ENCODE results near the gene ANKH. TPM values are rescaled to one million over a fixed set of nuclear protein-coding genes. Genes with fewer than 3 reads are reported as not detected.

The ANKH gene
- total RNA-seq, 1 donor from 2014 or later: 29.9 TPM

GRCh38 chr5:14668181-14668591 is 203.4 kb downstream of the ANKH start:
- DNase-seq (ENCODE audit: low spot score, unreplicated experiment): no peak
- TF ChIP-seq CTCF (IDR thresholded peaks at IDR 0.05; ENCODE audit: unreplicated experiment): no peak
- H3K4me1 Mint-ChIP-seq (ENCODE audit: low read depth): peaks cover 39% of the 10 kb centered on the region
- peaks cover 2% of the 10 kb centered on the region for H3K36me3 Mint-ChIP-seq (ENCODE audit: insufficient read depth)
- no peak overlapping the region for H3K27ac Mint-ChIP-seq
- no peaks in the 10 kb centered on the region for H3K9me3 Mint-ChIP-seq (ENCODE audit: low read depth)
- H3K27me3 Mint-ChIP-seq: no peaks in the 10 kb centered on the region
- H3K4me3 Mint-ChIP-seq (ENCODE audit: low read depth): no peak overlapping the region

GRCh38 chr5:14667770-14668169 is 203.8 kb downstream of the ANKH start:
- H3K27ac Mint-ChIP-seq: no peak overlapping the region
- no peak for TF ChIP-seq CTCF (IDR thresholded peaks at IDR 0.05; ENCODE audit: unreplicated experiment)
- peaks cover 2% of the 10 kb centered on the region for H3K36me3 Mint-ChIP-seq (ENCODE audit: insufficient read depth)

GRCh38 chr5:14667290-14667689 is 204.3 kb downstream of the ANKH start:
- H3K4me1 Mint-ChIP-seq (ENCODE audit: low read depth): peaks cover 37% of the 10 kb centered on the region
- no peak for DNase-seq (ENCODE audit: low spot score, unreplicated experiment)
- H3K27ac Mint-ChIP-seq: no peak overlapping the region
- no peak for TF ChIP-seq CTCF (IDR thresholded peaks at IDR 0.05; ENCODE audit: unreplicated experiment)
- no peaks in the 10 kb centered on the region for H3K27me3 Mint-ChIP-seq
- no peaks in the 10 kb centered on the region for H3K9me3 Mint-ChIP-seq (ENCODE audit: low read depth)
- peaks cover 2% of the 10 kb centered on the region for H3K36me3 Mint-ChIP-seq (ENCODE audit: insufficient read depth)
- H3K4me3 Mint-ChIP-seq (ENCODE audit: low read depth): peak overlapping the region; percentile 17

More at GRCh38 chr5:14667770-14668169, 203.8 kb downstream of the ANKH start:
- Mint-ChIP-seq H3K4me3 (ENCODE audit: low read depth) (peak overlapping the region; percentile 17), H3K4me1 (ENCODE audit: low read depth) (peaks cover 38% of the 10 kb centered on the region), H3K9me3 (ENCODE audit: low read depth) (no peaks in the 10 kb centered on the region), H3K27me3 (no peaks in the 10 kb centered on the region)
- no peak for DNase-seq (ENCODE audit: low spot score, unreplicated experiment)

GRCh38 chr5:14666357-14666756 is 205.2 kb downstream of the ANKH start:
- H3K36me3 Mint-ChIP-seq (ENCODE audit: insufficient read depth): peaks cover 2% of the 10 kb centered on the region
- no peak overlapping the region for H3K27ac Mint-ChIP-seq
- DNase-seq (ENCODE audit: low spot score, unreplicated experiment): no peak
- no peaks in the 10 kb centered on the region for H3K27me3 Mint-ChIP-seq
- no peaks in the 10 kb centered on the region for H3K9me3 Mint-ChIP-seq (ENCODE audit: low read depth)
- peak overlapping the region; percentile 87 for H3K4me3 Mint-ChIP-seq (ENCODE audit: low read depth)
- peaks cover 33% of the 10 kb centered on the region for H3K4me1 Mint-ChIP-seq (ENCODE audit: low read depth)
- TF ChIP-seq CTCF (IDR thresholded peaks at IDR 0.05; ENCODE audit: unreplicated experiment): no peak

- H3K4me3 Mint-ChIP-seq (ENCODE audit: low read depth): peak overlapping the region; percentile 87
- no peaks in the 10 kb centered on the region for H3K9me3 Mint-ChIP-seq (ENCODE audit: low read depth)
- peak overlapping the region; percentile 67 for H3K27ac Mint-ChIP-seq
- TF ChIP-seq CTCF (IDR thresholded peaks at IDR 0.05; ENCODE audit: unreplicated experiment): peak; percentile 28
- H3K4me1 Mint-ChIP-seq (ENCODE audit: low read depth): peaks cover 29% of the 10 kb centered on the region
- H3K27me3 Mint-ChIP-seq: no peaks in the 10 kb centered on the region
- peaks cover 2% of the 10 kb centered on the region for H3K36me3 Mint-ChIP-seq (ENCODE audit: insufficient read depth)
- DNase-seq (ENCODE audit: low spot score, unreplicated experiment): no peak
Measured at GRCh38 chr5:14665949-14666348, 205.6 kb downstream of the ANKH start.

Measured in progenitor cell of endocrine pancreas (in vitro differentiated cells).